ENCODE results near the gene ZNF462. TPM values are rescaled to one million over a fixed set of nuclear protein-coding genes. Genes with fewer than 3 reads are reported as not detected.
"Not testable (repeated sequence)": the region's sequence is repeated elsewhere in the genome, so short reads cannot be mapped to it uniquely, and the experiment has no call there.

Gene ZNF462
- total RNA-seq, 2 experiments from 2014 or later = 0.33 to 0.40 TPM

- no peaks in the 10 kb centered on the region for H3K4me1 Mint-ChIP-seq (ENCODE audit: low read depth)
- DNase-seq = no peak
- H3K36me3 Mint-ChIP-seq (ENCODE audit: low read depth) = no peaks in the 10 kb centered on the region
- CTCF ChIA-PET = no interaction called here
- peaks cover 1% of the 10 kb centered on the region for H3K27me3 Mint-ChIP-seq (ENCODE audit: low read depth)
- intact Hi-C loops (cut with micrococcal nuclease) = no loop called here
- H3K9me3 Mint-ChIP-seq = no peaks in the 10 kb centered on the region
- H3K4me3 Mint-ChIP-seq = no peak overlapping the region
- H3K27ac Mint-ChIP-seq = no peak overlapping the region
These were observed 16.7 kb upstream of the ZNF462 start for GRCh38 chr9:106846307-106846706.

- DNase-seq = no peak
- Mint-ChIP-seq H3K4me3 (no peak overlapping the region), H3K4me1 (ENCODE audit: low read depth) (no peaks in the 10 kb centered on the region), H3K27me3 (ENCODE audit: low read depth) (no peaks in the 10 kb centered on the region), H3K9me3 (no peaks in the 10 kb centered on the region), H3K36me3 (ENCODE audit: low read depth) (no peaks in the 10 kb centered on the region), H3K27ac (no peak overlapping the region)
- intact Hi-C loops (cut with micrococcal nuclease) = no loop called here
- CTCF ChIA-PET = no interaction called here
These were observed 16.1 kb upstream of the ZNF462 start for GRCh38 chr9:106846857-106847256.

GRCh38 chr9:106851640-106852039 is 11.3 kb upstream of the ZNF462 start:
- not testable (repeated sequence) for H3K4me1 Mint-ChIP-seq (ENCODE audit: low read depth)

GRCh38 chr9:106857811-106858470 is 5.0 kb upstream of the ZNF462 start:
- Mint-ChIP-seq H3K27me3 (ENCODE audit: low read depth) (peaks cover 39% of the 10 kb centered on the region), H3K4me3 (no peak overlapping the region), H3K4me1 (ENCODE audit: low read depth) (peaks cover 22% of the 10 kb centered on the region), H3K36me3 (ENCODE audit: low read depth) (no peaks in the 10 kb centered on the region), H3K27ac (no peak overlapping the region), H3K9me3 (no peaks in the 10 kb centered on the region)
- CTCF ChIA-PET = no interaction called here
- intact Hi-C loops (cut with micrococcal nuclease) = no loop called here
- no peak for DNase-seq

More at GRCh38 chr9:106851640-106852039, 11.3 kb upstream of the ZNF462 start:
- H3K36me3 Mint-ChIP-seq (ENCODE audit: low read depth); DNase-seq; intact Hi-C loops (cut with micrococcal nuclease); H3K4me3 Mint-ChIP-seq; H3K27me3 Mint-ChIP-seq (ENCODE audit: low read depth); H3K27ac Mint-ChIP-seq; H3K9me3 Mint-ChIP-seq; CTCF ChIA-PET: not testable (repeated sequence)

- Mint-ChIP-seq H3K4me3 (peak overlapping the region; percentile 24), H3K9me3 (no peaks in the 10 kb centered on the region), H3K36me3 (ENCODE audit: low read depth) (no peaks in the 10 kb centered on the region), H3K4me1 (ENCODE audit: low read depth) (peaks cover 32% of the 10 kb centered on the region), H3K27ac (no peak overlapping the region), H3K27me3 (ENCODE audit: low read depth) (peaks cover 59% of the 10 kb centered on the region)
- intact Hi-C loops (cut with micrococcal nuclease) = loop anchor here (5.0 to 10.0 kb wide), 2 partner anchors 955 to 1018 kb away; no protein-coding TSS in a partner anchor
- CTCF ChIA-PET = no interaction called here
- peak; percentile 2 for DNase-seq
These were observed 2.8 kb upstream of the ZNF462 start for GRCh38 chr9:106859957-106860720.

GRCh38 chr9:106860721-106861639 is 2.0 kb upstream of the ZNF462 start:
- Mint-ChIP-seq H3K4me3 (peak overlapping the region; percentile 43), H3K4me1 (ENCODE audit: low read depth) (peaks cover 32% of the 10 kb centered on the region), H3K36me3 (ENCODE audit: low read depth) (no peaks in the 10 kb centered on the region), H3K27me3 (ENCODE audit: low read depth) (peaks cover 65% of the 10 kb centered on the region), H3K9me3 (no peaks in the 10 kb centered on the region), H3K27ac (no peak overlapping the region)
- CTCF ChIA-PET = no interaction called here
- intact Hi-C loops (cut with micrococcal nuclease) = loop anchor here (5.0 to 10.0 kb wide), 2 partner anchors 956 to 1019 kb away; no protein-coding TSS in a partner anchor
- peak; percentile 3 for DNase-seq

GRCh38 chr9:106861640-106862109 is 1.3 kb upstream of the ZNF462 start:
- intact Hi-C loops (cut with micrococcal nuclease) = loop anchor here (5.0 to 10.0 kb wide), 2 partner anchors 957 to 1019 kb away; no protein-coding TSS in a partner anchor
- peak; percentile 3 for DNase-seq
- Mint-ChIP-seq H3K27ac (no peak overlapping the region), H3K27me3 (ENCODE audit: low read depth) (peaks cover 65% of the 10 kb centered on the region), H3K4me3 (no peak overlapping the region), H3K4me1 (ENCODE audit: low read depth) (peaks cover 32% of the 10 kb centered on the region), H3K9me3 (no peaks in the 10 kb centered on the region), H3K36me3 (ENCODE audit: low read depth) (no peaks in the 10 kb centered on the region)
- CTCF ChIA-PET = no interaction called here

- intact Hi-C loops (cut with micrococcal nuclease) = loop anchor here (5.0 to 10.0 kb wide), 2 partner anchors 957 to 1020 kb away; no protein-coding TSS in a partner anchor
- H3K4me1 Mint-ChIP-seq (ENCODE audit: low read depth) = peaks cover 32% of the 10 kb centered on the region
- H3K27me3 Mint-ChIP-seq (ENCODE audit: low read depth) = peaks cover 65% of the 10 kb centered on the region
- peak; percentile 6 for DNase-seq
- H3K27ac Mint-ChIP-seq = no peak overlapping the region
- H3K4me3 Mint-ChIP-seq = peak overlapping the region; percentile 76
- H3K9me3 Mint-ChIP-seq = no peaks in the 10 kb centered on the region
- no peaks in the 10 kb centered on the region for H3K36me3 Mint-ChIP-seq (ENCODE audit: low read depth)
- CTCF ChIA-PET = no interaction called here
These were observed 701 bp upstream of the ZNF462 start for GRCh38 chr9:106862110-106862820.

- Mint-ChIP-seq H3K9me3 (no peaks in the 10 kb centered on the region), H3K4me1 (ENCODE audit: low read depth) (peaks cover 32% of the 10 kb centered on the region), H3K27me3 (ENCODE audit: low read depth) (peaks cover 61% of the 10 kb centered on the region), H3K36me3 (ENCODE audit: low read depth) (no peaks in the 10 kb centered on the region), H3K27ac (no peak overlapping the region), H3K4me3 (no peak overlapping the region)
- CTCF ChIA-PET = no interaction called here
- intact Hi-C loops (cut with micrococcal nuclease) = loop anchor here (5.0 to 10.0 kb wide), 2 partner anchors 960 to 1022 kb away; no protein-coding TSS in a partner anchor
- no peak for DNase-seq
These were observed 1.6 kb downstream of the ZNF462 start for GRCh38 chr9:106864373-106865143.

GRCh38 chr9:106866243-106866642 is 3.3 kb downstream of the ZNF462 start:
- no peak overlapping the region for H3K4me3 Mint-ChIP-seq
- intact Hi-C loops (cut with micrococcal nuclease) = loop anchor here (10.0 kb wide), 1 partner anchor 961 kb away; no protein-coding TSS in a partner anchor
- no peaks in the 10 kb centered on the region for H3K36me3 Mint-ChIP-seq (ENCODE audit: low read depth)
- peaks cover 44% of the 10 kb centered on the region for H3K27me3 Mint-ChIP-seq (ENCODE audit: low read depth)
- no peaks in the 10 kb centered on the region for H3K9me3 Mint-ChIP-seq
- no peak overlapping the region for H3K27ac Mint-ChIP-seq
- CTCF ChIA-PET = no interaction called here
- H3K4me1 Mint-ChIP-seq (ENCODE audit: low read depth) = peaks cover 21% of the 10 kb centered on the region
- DNase-seq = no peak

GRCh38 chr9:106867286-106867685 is 4.3 kb downstream of the ZNF462 start:
- Mint-ChIP-seq H3K27ac (no peak overlapping the region), H3K9me3 (no peaks in the 10 kb centered on the region), H3K27me3 (ENCODE audit: low read depth) (peaks cover 36% of the 10 kb centered on the region), H3K4me1 (ENCODE audit: low read depth) (peaks cover 17% of the 10 kb centered on the region), H3K36me3 (ENCODE audit: low read depth) (no peaks in the 10 kb centered on the region), H3K4me3 (no peak overlapping the region)
- intact Hi-C loops (cut with micrococcal nuclease) = loop anchor here (10.0 kb wide), 1 partner anchor 962 kb away; no protein-coding TSS in a partner anchor
- CTCF ChIA-PET = no interaction called here
- DNase-seq = no peak

All from activated naive CD4-positive, alpha-beta T cell treated with anti-CD3 and anti-CD28 coated beads for 36 hours (primary cell).